ENCODE results near the gene RSPH1.
A peak's percentile ranks its signal among the peaks of the same experiment; 100 is the strongest.

RSPH1 gene

GRCh38 chr21:42437786-42438185 is 58.2 kb downstream of the RSPH1 start:
- Histone ChIP-seq H4K20me1 (ENCODE audit: insufficient read depth, low read length) (no peaks in the 10 kb centered on the region), H3K36me3 (ENCODE audit: insufficient read depth, low read length) (peaks cover 92% of the 10 kb centered on the region), H3K9me3 (ENCODE audit: insufficient read depth, low read length, severe bottlenecking) (no peaks in the 10 kb centered on the region), H2AFZ (ENCODE audit: low read depth, low read length) (no peak overlapping the region), H3K4me3 (ENCODE audit: low read depth in 1 of 2, low read length in 2 of 2) (no peak overlapping the region), H3K4me1 (ENCODE audit: insufficient read depth, low read length) (no peaks in the 10 kb centered on the region), H3K9ac (ENCODE audit: low read depth, low read length) (no peak overlapping the region), H3K79me2 (ENCODE audit: insufficient read depth, low read length) (no peaks in the 10 kb centered on the region), H3K27me3 (ENCODE audit: insufficient read depth, low read length, poor library complexity) (no peaks in the 10 kb centered on the region), H3K4me2 (ENCODE audit: insufficient read depth, low read length) (no peak overlapping the region), H3K27ac (ENCODE audit: low read length) (peak overlapping the region; percentile 10; the same call in 1 of the 2 replicates)
- TF ChIP-seq EZH2 (IDR thresholded peaks at IDR 0.05; ENCODE audit: borderline replicate concordance, low read depth, low read length, severe bottlenecking), result no peak
- TF ChIP-seq, protein P1, sequence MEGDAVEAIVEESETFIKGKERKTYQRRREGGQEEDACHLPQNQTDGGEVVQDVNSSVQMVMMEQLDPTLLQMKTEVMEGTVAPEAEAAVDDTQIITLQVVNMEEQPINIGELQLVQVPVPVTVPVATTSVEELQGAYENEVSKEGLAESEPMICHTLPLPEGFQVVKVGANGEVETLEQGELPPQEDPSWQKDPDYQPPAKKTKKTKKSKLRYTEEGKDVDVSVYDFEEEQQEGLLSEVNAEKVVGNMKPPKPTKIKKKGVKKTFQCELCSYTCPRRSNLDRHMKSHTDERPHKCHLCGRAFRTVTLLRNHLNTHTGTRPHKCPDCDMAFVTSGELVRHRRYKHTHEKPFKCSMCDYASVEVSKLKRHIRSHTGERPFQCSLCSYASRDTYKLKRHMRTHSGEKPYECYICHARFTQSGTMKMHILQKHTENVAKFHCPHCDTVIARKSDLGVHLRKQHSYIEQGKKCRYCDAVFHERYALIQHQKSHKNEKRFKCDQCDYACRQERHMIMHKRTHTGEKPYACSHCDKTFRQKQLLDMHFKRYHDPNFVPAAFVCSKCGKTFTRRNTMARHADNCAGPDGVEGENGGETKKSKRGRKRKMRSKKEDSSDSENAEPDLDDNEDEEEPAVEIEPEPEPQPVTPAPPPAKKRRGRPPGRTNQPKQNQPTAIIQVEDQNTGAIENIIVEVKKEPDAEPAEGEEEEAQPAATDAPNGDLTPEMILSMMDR (IDR thresholded peaks at IDR 0.05; ENCODE audit: borderline replicate concordance, extremely low read depth, low read length, poor library complexity, severe bottlenecking), result no peak
- ATAC-seq (ENCODE audit: insufficient read depth, low read depth) (no peak), DNase-seq (no peak)

DNA sequence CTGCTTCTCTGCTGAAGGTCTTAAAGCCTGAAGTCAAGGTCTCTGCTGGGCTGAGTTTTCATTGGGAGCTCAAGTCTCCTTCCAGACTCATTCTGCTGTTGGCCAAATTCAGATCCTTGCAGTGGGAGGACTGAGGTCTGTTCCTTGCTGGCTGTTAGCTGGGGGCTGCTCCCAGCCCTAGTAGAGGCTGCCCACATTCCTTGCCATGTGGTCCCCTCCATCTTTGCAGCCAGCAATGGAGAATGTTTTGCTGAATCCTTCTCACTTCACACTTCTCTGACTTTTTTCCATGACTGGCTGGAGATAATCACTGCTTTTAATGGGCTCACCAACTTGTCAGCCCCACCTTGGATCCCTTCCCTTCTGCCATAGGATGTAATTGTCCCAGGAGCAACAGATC is 59.1 kb downstream of the RSPH1 start:
- H3K36me3 ChIP-seq (ENCODE audit: insufficient read depth, low read length), result peaks cover 92% of the 10 kb centered on the region
- peaks cover 8% of the 10 kb centered on the region for H3K9me3 ChIP-seq (ENCODE audit: insufficient read depth, low read length, severe bottlenecking)
- no peak overlapping the region for H3K27ac ChIP-seq (ENCODE audit: low read length)
- H4K20me1 ChIP-seq (ENCODE audit: insufficient read depth, low read length), result no peaks in the 10 kb centered on the region
- no peak overlapping the region for H3K9ac ChIP-seq (ENCODE audit: low read depth, low read length)
- H2AFZ ChIP-seq (ENCODE audit: low read depth, low read length), result no peak overlapping the region
- no peak for ATAC-seq (ENCODE audit: insufficient read depth, low read depth)
- no peak overlapping the region for H3K4me2 ChIP-seq (ENCODE audit: insufficient read depth, low read length)
- H3K4me1 ChIP-seq (ENCODE audit: insufficient read depth, low read length), result no peaks in the 10 kb centered on the region
- H3K27me3 ChIP-seq (ENCODE audit: insufficient read depth, low read length, poor library complexity), result no peaks in the 10 kb centered on the region
- no peak for DNase-seq
- H3K4me3 ChIP-seq (ENCODE audit: low read depth in 1 of 2, low read length in 2 of 2), result no peak overlapping the region
- TF ChIP-seq, protein P1 (IDR thresholded peaks at IDR 0.05; ENCODE audit: borderline replicate concordance, extremely low read depth, low read length, poor library complexity, severe bottlenecking), result no peak
- TF ChIP-seq EZH2 (IDR thresholded peaks at IDR 0.05; ENCODE audit: borderline replicate concordance, low read depth, low read length, severe bottlenecking), result no peak
- no peaks in the 10 kb centered on the region for H3K79me2 ChIP-seq (ENCODE audit: insufficient read depth, low read length)

DNA sequence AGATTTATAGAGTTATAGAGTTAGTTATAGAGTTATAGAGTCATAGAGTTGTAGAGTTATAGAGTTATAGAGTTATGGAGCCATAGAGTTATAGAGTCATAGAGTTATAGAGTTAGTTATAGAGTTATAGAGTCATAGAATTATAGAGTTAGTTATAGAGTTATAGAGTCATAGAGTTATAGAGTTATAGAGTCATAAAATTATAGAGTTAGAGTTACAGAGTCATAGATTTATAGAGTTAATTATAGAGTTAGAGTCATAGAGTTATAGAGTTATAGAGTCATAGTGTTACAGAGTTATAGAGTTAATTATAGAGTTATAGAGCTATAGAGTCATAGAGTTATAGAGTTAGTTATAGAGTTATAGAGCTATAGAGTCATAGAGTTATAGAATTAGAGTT is 60.2 kb downstream of the RSPH1 start:
- H3K36me3 ChIP-seq (ENCODE audit: insufficient read depth, low read length), result peaks cover 94% of the 10 kb centered on the region
- H3K79me2 ChIP-seq (ENCODE audit: insufficient read depth, low read length), result no peaks in the 10 kb centered on the region
- DNase-seq (no peak), ATAC-seq (ENCODE audit: insufficient read depth, low read depth) (no peak)
- no peak overlapping the region for H3K9ac ChIP-seq (ENCODE audit: low read depth, low read length)
- no peak overlapping the region for H3K27ac ChIP-seq (ENCODE audit: low read length)
- no peaks in the 10 kb centered on the region for H3K27me3 ChIP-seq (ENCODE audit: insufficient read depth, low read length, poor library complexity)
- H3K4me2 ChIP-seq (ENCODE audit: insufficient read depth, low read length), result no peak overlapping the region
- H3K9me3 ChIP-seq (ENCODE audit: insufficient read depth, low read length, severe bottlenecking), result peaks cover 10% of the 10 kb centered on the region
- no peaks in the 10 kb centered on the region for H4K20me1 ChIP-seq (ENCODE audit: insufficient read depth, low read length)
- H3K4me1 ChIP-seq (ENCODE audit: insufficient read depth, low read length), result no peaks in the 10 kb centered on the region
- no peak overlapping the region for H2AFZ ChIP-seq (ENCODE audit: low read depth, low read length)
- H3K4me3 ChIP-seq (ENCODE audit: low read depth in 1 of 2, low read length in 2 of 2), result no peak overlapping the region
- TF ChIP-seq, protein P1 (IDR thresholded peaks at IDR 0.05; ENCODE audit: borderline replicate concordance, extremely low read depth, low read length, poor library complexity, severe bottlenecking), result no peak
- no peak for TF ChIP-seq EZH2 (IDR thresholded peaks at IDR 0.05; ENCODE audit: borderline replicate concordance, low read depth, low read length, severe bottlenecking)

DNA sequence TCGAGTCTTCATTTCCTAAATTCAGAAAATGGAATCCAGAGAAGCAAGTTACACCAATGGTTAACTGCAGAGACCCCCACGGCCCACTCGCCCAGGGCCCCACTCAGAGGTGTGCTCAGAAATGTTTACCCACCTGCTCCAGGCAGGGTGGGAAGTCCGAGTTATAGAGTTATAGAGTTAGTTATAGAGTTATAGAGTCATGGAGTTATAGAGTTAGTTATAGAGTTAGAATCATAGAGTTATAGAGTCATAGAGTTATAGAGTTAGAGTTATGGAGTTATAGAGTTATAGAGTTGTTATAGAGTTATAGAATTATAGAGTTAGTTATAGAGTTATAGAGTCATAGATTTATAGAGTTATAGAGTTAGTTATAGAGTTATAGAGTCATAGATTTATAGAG is 60.6 kb downstream of the RSPH1 start:
- Histone ChIP-seq H3K36me3 (ENCODE audit: insufficient read depth, low read length) (peaks cover 95% of the 10 kb centered on the region), H4K20me1 (ENCODE audit: insufficient read depth, low read length) (no peaks in the 10 kb centered on the region), H2AFZ (ENCODE audit: low read depth, low read length) (no peak overlapping the region), H3K9me3 (ENCODE audit: insufficient read depth, low read length, severe bottlenecking) (peaks cover 10% of the 10 kb centered on the region), H3K27ac (ENCODE audit: low read length) (no peak overlapping the region), H3K9ac (ENCODE audit: low read depth, low read length) (no peak overlapping the region), H3K4me1 (ENCODE audit: insufficient read depth, low read length) (no peaks in the 10 kb centered on the region), H3K79me2 (ENCODE audit: insufficient read depth, low read length) (no peaks in the 10 kb centered on the region), H3K27me3 (ENCODE audit: insufficient read depth, low read length, poor library complexity) (no peaks in the 10 kb centered on the region), H3K4me2 (ENCODE audit: insufficient read depth, low read length) (no peak overlapping the region), H3K4me3 (ENCODE audit: low read depth in 1 of 2, low read length in 2 of 2) (no peak overlapping the region)
- no peak for TF ChIP-seq EZH2 (IDR thresholded peaks at IDR 0.05; ENCODE audit: borderline replicate concordance, low read depth, low read length, severe bottlenecking)
- TF ChIP-seq, protein P1 (IDR thresholded peaks at IDR 0.05; ENCODE audit: borderline replicate concordance, extremely low read depth, low read length, poor library complexity, severe bottlenecking), result no peak
- DNase-seq (no peak), ATAC-seq (ENCODE audit: insufficient read depth, low read depth) (no peak)
